ENCODE measurements around the gene NEO1.

NEO1 gene

DNA sequence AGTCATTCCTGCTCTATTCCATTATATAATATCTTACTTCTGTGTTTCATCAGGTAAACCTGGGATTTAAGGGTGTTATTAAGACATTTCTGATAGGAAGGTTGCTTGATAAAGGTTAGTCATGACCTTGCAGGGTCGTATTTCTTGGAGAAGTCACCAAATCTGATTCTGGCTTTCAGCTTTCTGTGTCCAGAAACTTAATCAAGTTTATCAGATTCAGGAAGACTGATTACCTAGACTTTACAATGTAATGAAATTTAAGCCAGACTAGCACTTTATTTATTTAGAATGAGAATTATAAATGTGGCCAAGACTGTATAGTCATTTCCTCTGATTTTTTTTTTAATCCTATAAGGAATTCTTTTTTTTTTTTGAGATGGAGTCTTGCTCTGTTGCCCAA lies 81.9 kb downstream of the NEO1 start:
- no peak for DNase-seq (ENCODE audit: low read depth)
- TF ChIP-seq, protein P1, sequence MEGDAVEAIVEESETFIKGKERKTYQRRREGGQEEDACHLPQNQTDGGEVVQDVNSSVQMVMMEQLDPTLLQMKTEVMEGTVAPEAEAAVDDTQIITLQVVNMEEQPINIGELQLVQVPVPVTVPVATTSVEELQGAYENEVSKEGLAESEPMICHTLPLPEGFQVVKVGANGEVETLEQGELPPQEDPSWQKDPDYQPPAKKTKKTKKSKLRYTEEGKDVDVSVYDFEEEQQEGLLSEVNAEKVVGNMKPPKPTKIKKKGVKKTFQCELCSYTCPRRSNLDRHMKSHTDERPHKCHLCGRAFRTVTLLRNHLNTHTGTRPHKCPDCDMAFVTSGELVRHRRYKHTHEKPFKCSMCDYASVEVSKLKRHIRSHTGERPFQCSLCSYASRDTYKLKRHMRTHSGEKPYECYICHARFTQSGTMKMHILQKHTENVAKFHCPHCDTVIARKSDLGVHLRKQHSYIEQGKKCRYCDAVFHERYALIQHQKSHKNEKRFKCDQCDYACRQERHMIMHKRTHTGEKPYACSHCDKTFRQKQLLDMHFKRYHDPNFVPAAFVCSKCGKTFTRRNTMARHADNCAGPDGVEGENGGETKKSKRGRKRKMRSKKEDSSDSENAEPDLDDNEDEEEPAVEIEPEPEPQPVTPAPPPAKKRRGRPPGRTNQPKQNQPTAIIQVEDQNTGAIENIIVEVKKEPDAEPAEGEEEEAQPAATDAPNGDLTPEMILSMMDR (IDR thresholded peaks at IDR 0.05; ENCODE audit: control insufficient read depth, extremely low read depth, insufficient read depth): no peak

DNA sequence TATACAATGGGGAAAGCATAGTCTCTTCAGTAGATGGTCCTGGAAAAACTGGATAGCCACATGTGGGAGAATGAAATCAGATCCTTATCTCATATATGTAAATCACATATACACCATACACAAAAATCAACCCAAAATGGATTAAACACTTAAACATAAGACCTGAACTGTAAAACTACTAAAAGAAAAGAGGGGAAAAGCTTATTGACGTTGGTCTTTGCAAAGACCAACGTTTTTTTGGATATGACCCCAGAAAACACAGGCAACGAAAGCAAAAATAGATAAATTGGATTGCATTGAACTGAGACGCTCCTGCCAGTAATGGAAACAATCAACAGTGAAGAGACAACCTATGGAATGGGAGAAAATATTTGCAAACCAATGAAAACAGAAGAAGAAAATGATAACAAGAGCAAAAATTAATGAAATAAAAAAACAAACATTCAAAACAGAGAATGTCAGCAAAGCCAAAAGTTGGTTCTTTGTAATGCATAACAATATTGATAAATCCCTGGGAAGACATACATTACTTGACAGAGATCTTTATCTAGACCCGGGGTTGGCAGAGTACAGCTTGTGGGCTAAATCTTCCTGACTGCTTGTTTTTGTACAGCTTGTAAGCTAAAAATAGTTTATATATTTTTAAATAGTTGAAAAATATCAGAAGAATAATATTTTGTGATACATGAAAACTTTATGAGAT lies 86.9 kb downstream of the NEO1 start:
- H3K4me3 ChIP-seq (ENCODE audit: low read depth, low read length): no peak overlapping the region
- no peak for DNase-seq (ENCODE audit: low read depth)
- TF ChIP-seq, protein P1 (IDR thresholded peaks at IDR 0.05; ENCODE audit: control insufficient read depth, extremely low read depth, insufficient read depth): no peak

More for the DNA sequence above, 81.9 kb downstream of the NEO1 start:
- H3K4me3 ChIP-seq (ENCODE audit: low read depth, low read length): no peak overlapping the region

DNA sequence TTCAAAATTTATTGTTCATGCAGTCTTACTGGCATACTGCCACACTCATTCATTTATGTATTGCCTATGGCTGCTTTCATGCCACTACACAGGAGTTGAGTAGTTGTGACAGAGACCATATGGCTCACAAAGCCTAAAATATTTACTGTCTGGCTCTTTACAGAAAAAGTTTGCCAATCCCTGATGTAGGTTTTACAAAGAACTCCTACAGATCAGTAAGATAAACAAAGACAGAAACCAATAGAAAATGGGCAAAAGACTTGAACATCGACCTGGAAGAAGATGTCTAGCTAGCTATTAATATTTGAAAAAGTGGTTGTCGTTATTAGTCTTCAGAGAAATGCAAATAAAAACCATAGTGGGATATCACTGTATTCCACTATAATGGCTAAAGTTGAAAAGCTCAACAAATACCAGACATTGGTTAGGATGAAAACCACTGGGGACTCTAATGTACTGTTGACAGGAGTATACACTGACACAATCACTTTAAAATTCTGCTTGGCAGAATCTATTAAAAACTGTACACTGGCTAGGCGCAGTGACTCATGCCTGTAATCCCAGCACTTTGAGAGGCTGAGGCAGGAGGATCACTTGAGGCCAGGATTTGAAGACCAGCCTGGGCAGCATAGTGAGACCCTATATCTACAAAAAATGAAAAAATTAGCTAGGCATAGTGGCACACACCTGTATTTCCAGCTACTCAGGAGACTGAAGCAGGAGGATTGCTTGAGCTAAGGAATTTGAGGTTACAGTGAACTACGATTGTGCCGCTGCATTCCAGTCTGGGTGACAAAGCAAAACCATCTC lies 87.7 kb downstream of the NEO1 start:
- TF ChIP-seq, protein P1 (IDR thresholded peaks at IDR 0.05; ENCODE audit: control insufficient read depth, extremely low read depth, insufficient read depth): no peak
- DNase-seq (ENCODE audit: low read depth): no peak
- no peak overlapping the region for H3K4me3 ChIP-seq (ENCODE audit: low read depth, low read length)

DNA sequence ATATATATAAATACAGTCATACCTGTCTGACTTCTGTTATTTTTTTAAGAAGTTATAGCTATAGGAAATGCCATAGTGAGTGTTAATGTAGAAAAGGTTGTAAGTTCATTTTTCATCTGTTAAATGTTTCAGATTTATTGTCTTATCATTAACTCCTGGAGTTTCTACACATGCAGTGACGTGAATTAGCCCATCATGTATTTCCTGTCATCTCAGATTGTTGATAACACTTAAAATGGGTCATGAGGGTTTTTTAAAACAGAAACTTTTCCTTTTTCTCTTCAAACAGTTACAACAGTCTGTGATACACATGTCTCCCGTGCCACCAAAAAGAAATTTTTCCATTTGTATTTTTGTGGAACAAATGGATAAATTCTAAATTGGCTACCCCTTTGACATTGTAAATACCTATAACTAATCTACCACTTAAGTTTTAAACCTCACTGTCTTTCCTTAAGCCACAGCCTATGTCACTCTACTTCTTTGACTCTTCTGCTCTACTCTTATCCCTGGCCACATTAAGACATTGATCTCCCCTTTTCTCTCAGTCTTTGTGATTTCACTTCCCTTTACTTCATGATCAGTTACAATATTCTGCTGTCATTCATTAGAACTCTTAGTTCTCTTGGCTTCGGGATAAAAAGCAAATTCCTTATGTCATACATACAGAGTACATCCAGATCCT lies 89.1 kb downstream of the NEO1 start:
- H3K4me3 ChIP-seq (ENCODE audit: low read depth, low read length): no peak overlapping the region
- DNase-seq (ENCODE audit: low read depth): no peak
- TF ChIP-seq, protein P1 (IDR thresholded peaks at IDR 0.05; ENCODE audit: control insufficient read depth, extremely low read depth, insufficient read depth): no peak

DNA sequence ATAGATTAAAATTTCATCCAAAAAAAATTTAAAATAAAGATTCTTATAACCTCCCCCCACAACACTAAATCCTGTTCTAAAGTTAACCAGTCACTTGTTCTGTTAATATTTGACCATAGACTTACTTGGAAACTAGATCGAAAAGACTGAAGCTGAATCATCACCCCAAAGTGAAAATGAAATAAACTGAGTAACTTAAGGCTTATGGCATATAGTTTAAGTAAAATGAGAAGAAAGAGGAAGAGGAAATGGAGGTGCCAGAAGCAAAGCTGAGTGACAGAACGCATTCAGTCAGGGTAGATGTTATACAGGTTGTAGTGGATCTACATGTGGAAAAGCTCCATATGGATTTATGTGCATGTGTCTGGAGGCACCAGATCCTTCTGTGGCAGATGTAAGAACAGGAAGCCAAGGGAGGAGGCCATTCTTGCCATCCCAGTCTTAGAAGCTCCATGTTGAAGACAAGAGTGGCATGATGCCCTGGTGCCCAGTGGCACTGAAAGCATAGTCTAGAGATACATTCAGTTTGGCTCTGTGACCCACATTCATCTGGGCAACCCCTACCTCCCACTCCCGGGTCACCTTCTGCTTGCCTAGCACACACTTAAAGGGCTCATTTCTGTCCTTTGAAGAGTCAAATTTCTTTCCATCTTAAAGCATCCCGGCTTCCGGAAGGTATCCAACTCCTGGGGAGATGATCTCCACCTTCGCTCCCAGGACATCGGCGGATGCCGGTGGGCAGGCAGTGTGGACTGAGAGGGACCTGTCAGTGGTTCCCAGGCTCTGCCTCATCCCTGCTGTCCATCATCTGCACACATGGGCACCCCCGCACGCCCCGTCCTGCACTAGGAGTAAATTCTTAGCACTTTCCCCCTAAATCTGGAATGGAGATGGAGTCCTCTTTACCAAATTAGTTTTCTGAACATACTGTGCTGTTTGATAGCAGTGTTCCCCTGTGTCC lies 90.8 kb downstream of the NEO1 start:
- no peak for DNase-seq (ENCODE audit: low read depth)
- TF ChIP-seq, protein P1 (IDR thresholded peaks at IDR 0.05; ENCODE audit: control insufficient read depth, extremely low read depth, insufficient read depth): no peak
- H3K4me3 ChIP-seq (ENCODE audit: low read depth, low read length): no peak overlapping the region

DNA sequence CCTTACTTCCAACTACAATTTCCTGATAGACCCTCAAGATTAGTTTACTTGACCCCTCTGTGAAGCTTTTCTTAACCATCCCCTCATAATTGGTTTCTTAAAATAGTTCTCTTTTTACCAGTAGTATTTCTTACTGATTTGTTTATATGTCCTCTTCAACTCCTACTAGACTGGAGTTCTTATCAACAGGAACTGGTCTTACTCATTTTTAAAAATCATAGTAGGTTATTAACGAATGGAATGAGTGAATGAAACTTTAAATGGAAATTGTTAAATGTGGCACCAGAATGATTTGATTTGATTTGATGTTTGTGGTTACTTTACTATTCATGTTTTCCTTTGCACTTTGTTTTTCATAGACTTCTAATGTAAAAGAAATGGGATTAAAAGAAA lies 91.5 kb downstream of the NEO1 start:
- no peak for DNase-seq (ENCODE audit: low read depth)
- no peak overlapping the region for H3K4me3 ChIP-seq (ENCODE audit: low read depth, low read length)
- TF ChIP-seq, protein P1 (IDR thresholded peaks at IDR 0.05; ENCODE audit: control insufficient read depth, extremely low read depth, insufficient read depth): no peak

All from LNCaP clone FGC (cell line).